Mucosa of rectum (tissue), 2 donors: ENCODE data around the gene ERLIN1.

Source experiments
- H3K27ac ChIP-seq, 2 donors: one replicate each; pipeline ENCODE4 v1.7.0; 2013; ENCODE audit warnings: inconsistent platforms in 2 of 2, low read depth in 2 of 2, low read length in 2 of 2
- H3K27me3 ChIP-seq, 2 donors: one replicate each; pipeline ENCODE4 v1.7.0; 2013; ENCODE audit warnings: low read length in 2 of 2; ENCODE audit not compliant: control insufficient read depth in 2 of 2, insufficient read depth in 2 of 2
- H3K36me3 ChIP-seq, 2 donors: one replicate each; pipeline ENCODE4 v1.7.0; 2013; ENCODE audit warnings: low read length in 2 of 2; ENCODE audit not compliant: control insufficient read depth in 2 of 2, insufficient read depth in 2 of 2
- H3K4me1 ChIP-seq, 2 donors: one replicate each; pipeline ENCODE4 v1.7.0; 2013; ENCODE audit warnings: low read length in 2 of 2, mild to moderate bottlenecking in 1 of 2; ENCODE audit not compliant: control insufficient read depth in 2 of 2, insufficient read depth in 2 of 2
- H3K4me3 ChIP-seq, 2 donors: one replicate each; pipeline ENCODE4 v1.7.0; 2013; ENCODE audit warnings: low read length in 2 of 2
- H3K9ac ChIP-seq, 2 donors: one replicate each; pipeline ENCODE4 v1.7.0; 2013; ENCODE audit warnings: low read length in 2 of 2, low read depth in 1 of 2, mild to moderate bottlenecking in 1 of 2
- H3K9me3 ChIP-seq, 2 donors: one replicate each; pipeline ENCODE4 v1.7.0; 2013; ENCODE audit warnings: low read length in 2 of 2; ENCODE audit not compliant: control insufficient read depth in 2 of 2
- donor health status: healthy.
- donor health status: Normal muscosa, but diverticular disease.

The ERLIN1 gene

GRCh38 chr10:100174699-100175677, 10.8 kb downstream of the ERLIN1 start:
- no peak overlapping the region for H3K4me3 ChIP-seq
- peaks cover 13 to 22% of the 10 kb centered on the region in 2 donors for H3K4me1 ChIP-seq
- no peak overlapping the region for H3K9ac ChIP-seq
- no peaks in the 10 kb centered on the region for H3K27me3 ChIP-seq
- H3K27ac ChIP-seq = peak overlapping the region; percentile 33 to 43
- H3K9me3 ChIP-seq = no peaks in the 10 kb centered on the region
- peaks cover 35 to 36% of the 10 kb centered on the region in 2 donors for H3K36me3 ChIP-seq

- Histone ChIP-seq H3K9ac (no peak overlapping the region), H3K36me3 (peaks cover 27 to 34% of the 10 kb centered on the region in 2 donors), H3K4me3 (no peak overlapping the region), H3K27ac (no peak overlapping the region), H3K4me1 (peaks cover 5 to 7% of the 10 kb centered on the region in 2 donors), H3K9me3 (no peaks in the 10 kb centered on the region), H3K27me3 (no peaks in the 10 kb centered on the region)
Measured at GRCh38 chr10:100173035-100173434, 12.8 kb downstream of the ERLIN1 start.

GRCh38 chr10:100172349-100172748, 13.5 kb downstream of the ERLIN1 start:
- Histone ChIP-seq H3K4me3 (no peak overlapping the region), H3K9ac (no peak overlapping the region), H3K4me1 (peaks cover 5 to 12% of the 10 kb centered on the region in 2 donors), H3K36me3 (peaks cover 24 to 33% of the 10 kb centered on the region in 2 donors), H3K9me3 (no peaks in the 10 kb centered on the region), H3K27me3 (no peaks in the 10 kb centered on the region), H3K27ac (no peak overlapping the region)

- Histone ChIP-seq H3K9me3 (no peaks in the 10 kb centered on the region), H3K4me3 (no peak overlapping the region), H3K27ac (peak overlapping the region; percentile 45 to 72), H3K27me3 (no peaks in the 10 kb centered on the region), H3K36me3 (peaks cover 24 to 25% of the 10 kb centered on the region in 2 donors), H3K9ac (peak overlapping the region in 1 of 2 donors; percentile 37), H3K4me1 (peaks cover 0 to 20% of the 10 kb centered on the region in 2 donors)
Measured at GRCh38 chr10:100168313-100168643, 17.6 kb downstream of the ERLIN1 start.

GRCh38 chr10:100167553-100168312, 18.1 kb downstream of the ERLIN1 start:
- peak overlapping the region; percentile 45 to 72 for H3K27ac ChIP-seq
- H3K4me3 ChIP-seq = peak overlapping the region; percentile 24 to 26
- H3K4me1 ChIP-seq = peaks cover 0 to 20% of the 10 kb centered on the region in 2 donors
- no peaks in the 10 kb centered on the region for H3K9me3 ChIP-seq
- peaks cover 20% of the 10 kb centered on the region in 2 donors for H3K36me3 ChIP-seq
- H3K27me3 ChIP-seq = no peaks in the 10 kb centered on the region
- H3K9ac ChIP-seq = peak overlapping the region; percentile 26 to 37

GRCh38 chr10:100163704-100164621, 21.9 kb downstream of the ERLIN1 start:
- H3K4me1 ChIP-seq = peaks cover 0 to 20% of the 10 kb centered on the region in 2 donors
- H3K9me3 ChIP-seq = no peaks in the 10 kb centered on the region
- H3K27ac ChIP-seq = no peak overlapping the region
- H3K9ac ChIP-seq = no peak overlapping the region
- no peak overlapping the region for H3K4me3 ChIP-seq
- peaks cover 14 to 21% of the 10 kb centered on the region in 2 donors for H3K36me3 ChIP-seq
- H3K27me3 ChIP-seq = no peaks in the 10 kb centered on the region

GRCh38 chr10:100162696-100163095, 23.1 kb downstream of the ERLIN1 start:
- no peak overlapping the region for H3K4me3 ChIP-seq
- no peaks in the 10 kb centered on the region for H3K27me3 ChIP-seq
- H3K9ac ChIP-seq = no peak overlapping the region
- peaks cover 20 to 27% of the 10 kb centered on the region in 2 donors for H3K36me3 ChIP-seq
- no peak overlapping the region for H3K27ac ChIP-seq
- peaks cover 0 to 15% of the 10 kb centered on the region in 2 donors for H3K4me1 ChIP-seq
- H3K9me3 ChIP-seq = no peaks in the 10 kb centered on the region

- peaks cover 45 to 54% of the 10 kb centered on the region in 2 donors for H3K36me3 ChIP-seq
- H3K4me1 ChIP-seq = no peaks in the 10 kb centered on the region
- H3K4me3 ChIP-seq = no peak overlapping the region
- H3K27ac ChIP-seq = no peak overlapping the region
- no peaks in the 10 kb centered on the region for H3K9me3 ChIP-seq
- H3K9ac ChIP-seq = no peak overlapping the region
- no peaks in the 10 kb centered on the region for H3K27me3 ChIP-seq
Measured at GRCh38 chr10:100158044-100158805, 27.6 kb downstream of the ERLIN1 start.

GRCh38 chr10:100157156-100157555, 28.7 kb downstream of the ERLIN1 start:
- H3K4me1 ChIP-seq = no peaks in the 10 kb centered on the region
- H3K9ac ChIP-seq = no peak overlapping the region
- H3K9me3 ChIP-seq = no peaks in the 10 kb centered on the region
- no peak overlapping the region for H3K4me3 ChIP-seq
- no peak overlapping the region for H3K27ac ChIP-seq
- no peaks in the 10 kb centered on the region for H3K27me3 ChIP-seq
- H3K36me3 ChIP-seq = peaks cover 54 to 56% of the 10 kb centered on the region in 2 donors
